ENCODE measurements around the gene MYRIP.

GRCh38 chr3:39980058-39980457 lies 170.6 kb downstream of the MYRIP start:
- no peak for TF ChIP-seq POLR2A (IDR thresholded peaks at IDR 0.05)
- no peak for TF ChIP-seq CTCF (IDR thresholded peaks at IDR 0.05)
